NCI-H2227 (cell line): ENCODE data around the gene RHOF.
"Not testable (repeated sequence)": the region's sequence is repeated elsewhere in the genome, so short reads cannot be mapped to it uniquely, and the experiment has no call there.

Experiments
- DNase-seq: peaks from one replicate; lab custom pipeline; 2025; ENCODE audit not compliant: unreplicated experiment; lab: John Stamatoyannopoulos, UW

RHOF gene

DNA sequence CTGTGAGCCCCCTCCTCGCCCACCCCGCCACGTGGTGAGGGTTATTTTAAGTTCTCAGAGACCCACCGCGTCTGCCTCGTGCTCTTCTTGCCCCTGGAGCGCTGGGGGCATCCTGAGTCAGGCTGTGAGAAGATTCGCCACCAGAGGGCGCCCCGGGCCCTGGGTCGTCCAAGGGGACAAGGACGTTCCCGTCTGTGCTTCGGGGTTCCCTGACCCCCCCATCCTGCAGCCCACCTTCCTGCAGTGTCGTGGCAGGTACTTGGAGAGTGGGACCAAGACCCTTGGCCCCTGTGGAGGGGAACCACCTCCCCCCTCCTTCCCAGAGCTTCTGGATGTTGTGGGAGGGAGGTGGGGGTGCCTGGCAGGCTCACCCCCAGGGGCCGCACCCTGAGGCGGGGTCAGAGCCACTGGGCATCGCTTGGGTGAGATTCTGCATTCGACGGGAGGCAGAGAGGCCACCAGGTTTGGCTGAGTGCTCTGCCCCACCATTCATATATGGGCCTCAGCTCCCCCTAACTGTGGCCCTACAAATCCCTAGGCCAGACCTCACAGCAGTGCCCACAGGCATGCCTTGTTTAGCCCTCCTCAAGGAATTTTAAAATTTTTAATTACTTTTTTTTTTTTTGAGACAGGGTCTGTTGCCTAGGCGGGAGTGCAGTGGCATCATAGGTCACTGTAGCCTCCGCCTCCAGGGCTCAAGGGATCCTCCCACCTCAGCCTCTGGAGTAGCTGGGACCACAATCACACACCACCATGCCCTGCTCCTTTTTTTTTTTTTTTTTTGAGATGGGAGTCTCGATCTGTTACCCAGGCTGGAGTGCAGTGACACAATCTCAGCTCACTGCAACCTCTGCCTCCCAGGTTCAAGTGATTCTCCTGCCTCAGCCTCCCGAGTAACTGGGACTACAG lies 17.0 kb downstream of the RHOF start:
- DNase-seq = peak; percentile 68

DNA sequence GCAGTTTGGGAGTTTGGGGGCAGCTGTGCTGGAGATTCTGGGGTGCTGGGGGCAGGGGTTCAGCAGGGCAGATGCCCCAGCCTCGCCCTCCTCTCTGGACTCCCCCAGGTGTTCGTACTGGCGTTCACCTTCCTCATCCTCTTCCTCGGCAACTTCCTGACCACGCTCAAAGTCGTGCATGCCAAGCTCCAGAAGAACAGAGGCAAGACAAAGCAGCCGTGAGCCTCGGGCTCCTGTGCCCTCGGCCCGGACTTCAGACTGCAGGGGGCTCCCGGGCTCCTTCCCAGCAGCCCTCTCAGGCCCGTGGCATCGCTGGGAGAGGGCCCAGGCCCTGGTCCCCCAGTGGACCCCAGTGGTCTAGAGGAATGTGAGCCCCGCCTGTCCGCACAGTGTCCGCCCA lies 18.0 kb downstream of the RHOF start:
- DNase-seq = no peak

DNA sequence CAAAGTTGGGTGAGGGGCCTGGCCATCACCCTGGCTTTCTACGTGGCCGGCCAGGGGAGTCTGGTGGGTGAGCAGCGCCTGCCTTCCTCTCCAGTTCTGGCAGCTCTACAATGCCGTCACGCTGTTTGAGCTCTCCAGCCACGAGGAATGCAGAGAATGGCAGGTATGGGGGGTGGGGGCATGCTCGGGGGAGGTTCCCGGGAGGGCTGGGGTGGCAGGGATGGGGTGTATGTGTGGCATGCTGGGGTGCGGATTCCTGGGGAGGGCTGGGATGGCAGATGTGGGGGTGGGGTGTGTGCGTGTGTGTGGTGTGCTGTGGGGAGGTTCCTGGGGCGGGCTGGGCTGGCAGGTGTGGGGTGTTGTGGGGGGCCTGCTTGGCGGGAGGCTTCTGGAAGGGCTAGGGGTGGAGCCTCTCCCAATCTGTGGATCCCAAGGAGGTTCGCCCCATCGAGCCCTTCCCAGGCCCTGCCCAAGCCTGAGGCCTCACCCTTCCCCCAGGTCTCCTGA lies 18.5 kb downstream of the RHOF start:
- DNase-seq = no peak

DNA sequence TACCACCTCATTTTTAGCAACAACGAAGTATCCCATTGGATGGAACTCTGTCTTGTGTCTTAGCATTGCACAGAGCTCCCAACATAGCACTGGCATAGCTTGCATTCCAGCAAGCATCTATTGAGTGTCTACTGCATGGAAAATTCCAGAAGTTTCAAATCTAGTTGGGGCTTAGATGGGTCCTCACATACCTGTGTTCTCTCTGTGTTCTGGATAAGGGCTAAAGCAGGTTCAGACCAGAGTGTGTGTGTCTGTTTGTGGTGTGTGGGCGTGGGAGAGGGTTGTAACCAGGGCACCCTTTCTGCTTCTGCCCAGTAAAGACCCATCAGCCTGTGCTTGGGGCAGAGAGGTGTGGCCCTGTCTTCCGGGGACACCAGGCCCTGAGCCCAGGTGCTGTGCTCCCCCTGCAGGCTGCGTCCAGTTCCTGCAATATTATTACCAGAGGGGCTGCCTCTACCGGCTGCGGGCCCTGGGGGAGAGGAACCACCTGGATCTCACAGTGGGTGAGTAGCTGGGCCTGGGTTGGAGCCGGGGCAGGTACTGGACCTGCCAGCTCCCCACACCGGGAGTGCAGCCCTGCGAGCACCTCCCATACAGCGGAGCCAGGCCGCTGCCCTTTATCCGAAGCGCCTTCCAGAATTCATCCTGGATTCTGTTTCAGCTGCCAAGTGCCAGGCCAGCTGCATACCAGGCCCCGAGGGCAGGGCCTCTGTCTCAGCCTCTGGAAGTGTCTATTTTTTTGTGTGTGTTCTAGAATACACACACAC lies 20.3 kb downstream of the RHOF start:
- DNase-seq = peak; percentile 67

DNA sequence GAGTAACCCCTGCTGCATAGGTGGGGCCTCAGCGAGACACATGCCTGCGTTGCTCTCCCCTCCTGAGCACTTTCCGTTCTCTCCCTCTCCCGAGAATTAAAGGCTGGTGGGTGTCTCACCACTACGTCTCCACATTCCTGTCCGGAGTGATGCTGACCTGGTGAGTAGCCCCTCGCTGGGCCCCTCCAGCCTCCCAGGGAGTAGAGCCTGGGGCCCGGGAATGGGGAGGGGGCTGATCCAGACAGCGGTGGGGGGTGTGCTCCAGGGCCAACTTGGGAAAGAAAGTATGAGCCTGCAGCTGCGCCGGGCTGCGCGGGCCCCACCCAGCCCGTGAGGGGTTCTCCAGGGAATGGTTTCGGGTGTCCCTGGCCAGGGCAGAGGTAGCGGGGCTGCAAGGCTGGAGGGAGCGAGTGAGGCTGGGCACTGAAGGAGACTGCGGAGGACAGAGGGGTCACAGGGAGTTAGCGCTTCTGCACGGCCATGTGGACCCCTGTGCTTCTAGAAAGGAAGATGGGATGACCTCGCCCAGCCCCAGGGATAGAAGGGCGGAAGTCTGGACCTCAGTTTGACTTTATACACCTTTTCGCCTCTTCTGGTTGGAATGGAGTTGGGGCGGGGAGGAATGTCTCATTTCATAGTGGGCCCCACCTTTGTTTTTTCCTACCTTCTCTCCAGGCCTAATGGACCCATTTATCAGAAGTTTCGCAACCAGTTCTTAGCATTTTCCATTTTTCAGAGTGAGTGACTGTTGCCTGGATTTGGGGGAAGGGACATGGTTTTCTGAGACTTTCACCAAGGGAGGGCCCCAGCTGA lies 22.5 kb downstream of the RHOF start:
- no peak for DNase-seq

DNA sequence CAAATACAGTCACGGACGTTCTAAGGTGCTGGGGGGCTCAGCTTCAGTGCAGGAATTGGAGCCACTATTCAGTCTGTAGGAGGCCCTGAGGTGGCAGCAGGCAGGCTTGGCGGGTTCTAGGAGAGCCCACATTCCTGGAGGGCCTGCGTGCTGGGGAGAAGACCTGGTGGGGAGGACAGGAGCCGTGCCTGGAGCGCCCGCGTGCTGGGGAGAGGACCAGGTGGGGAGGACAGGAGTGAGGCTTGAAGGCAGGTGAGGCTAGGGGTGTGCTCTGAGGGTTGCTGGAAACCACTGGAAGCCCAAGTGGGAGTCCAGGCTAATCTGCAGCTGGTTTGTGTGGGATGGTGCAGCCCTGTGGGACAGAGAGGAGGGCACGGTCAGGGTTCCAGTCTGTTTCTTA lies 23.1 kb downstream of the RHOF start:
- DNase-seq = no peak

DNA sequence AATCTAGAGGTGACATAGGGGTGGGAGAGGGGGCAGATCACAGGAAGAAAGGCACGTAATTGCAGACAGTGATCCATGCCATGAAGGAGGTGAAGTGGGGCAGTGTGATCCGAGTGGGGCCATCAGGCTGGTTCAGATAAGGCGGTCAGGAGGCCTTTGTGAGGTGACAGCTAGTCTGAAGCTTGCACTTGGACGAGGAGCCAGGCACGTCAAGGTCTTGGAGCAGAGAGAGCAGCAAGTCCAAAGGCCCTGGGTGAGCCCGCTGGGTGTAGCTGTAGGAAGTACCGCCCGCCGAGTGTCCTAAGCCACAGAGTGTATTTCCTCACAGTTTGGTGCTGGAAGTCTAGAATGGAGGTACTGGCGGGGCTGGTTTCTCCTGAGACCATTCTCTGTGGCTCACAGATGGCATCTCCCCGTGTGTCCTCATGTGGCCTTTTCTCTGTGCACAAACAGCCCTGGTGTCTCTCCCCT lies 23.6 kb downstream of the RHOF start:
- DNase-seq = no peak

DNA sequence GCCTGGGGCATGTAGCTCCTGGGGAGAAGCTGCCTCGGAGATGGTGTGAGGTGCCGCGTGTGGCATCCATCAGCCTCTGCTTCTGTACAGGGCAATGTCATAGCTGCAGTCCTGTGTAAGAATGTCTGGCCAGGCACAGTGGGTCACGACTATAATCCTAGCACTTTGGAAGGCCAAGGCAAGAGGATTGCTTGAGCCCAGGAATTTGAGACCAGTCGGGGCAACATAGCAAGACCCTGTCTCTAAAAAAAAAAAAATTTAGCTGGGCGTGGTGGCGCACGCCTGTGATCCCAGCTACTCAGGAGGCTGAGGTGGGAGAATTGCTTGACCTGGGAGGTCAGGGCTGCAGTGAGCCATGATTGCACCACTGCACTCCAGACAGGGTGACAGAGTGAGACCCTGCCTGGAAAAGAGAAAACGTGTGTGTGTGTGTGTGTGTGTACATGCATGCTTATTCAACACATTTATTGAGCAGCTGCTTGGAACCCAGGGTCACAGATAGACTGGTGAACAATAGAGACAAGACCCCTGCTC lies 24.1 kb downstream of the RHOF start:
- no peak for DNase-seq

DNA sequence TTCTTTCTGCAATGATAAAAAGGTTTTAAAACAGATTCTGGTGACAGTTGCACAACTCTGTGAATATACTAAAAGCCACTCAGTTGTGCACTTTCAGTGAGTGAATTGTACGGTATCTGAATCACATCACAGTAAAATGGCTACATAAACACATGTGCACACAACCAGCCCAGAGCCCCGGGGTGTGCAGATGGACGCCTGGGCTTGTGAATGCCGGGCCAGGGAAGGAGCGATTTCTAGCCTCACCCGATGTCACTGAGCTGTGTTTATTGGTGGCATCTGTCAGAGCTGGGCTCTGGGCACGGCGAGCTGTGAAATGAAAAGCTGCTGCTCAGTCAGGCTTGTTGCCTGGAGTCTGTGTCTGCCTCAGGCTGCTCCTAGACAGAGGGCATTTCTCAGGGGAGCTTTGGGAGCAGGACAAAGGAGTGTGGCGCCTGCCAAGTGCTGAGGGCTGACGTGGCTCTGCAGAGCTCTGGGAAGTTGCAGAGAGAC lies 25.9 kb downstream of the RHOF start:
- no peak for DNase-seq

DNA sequence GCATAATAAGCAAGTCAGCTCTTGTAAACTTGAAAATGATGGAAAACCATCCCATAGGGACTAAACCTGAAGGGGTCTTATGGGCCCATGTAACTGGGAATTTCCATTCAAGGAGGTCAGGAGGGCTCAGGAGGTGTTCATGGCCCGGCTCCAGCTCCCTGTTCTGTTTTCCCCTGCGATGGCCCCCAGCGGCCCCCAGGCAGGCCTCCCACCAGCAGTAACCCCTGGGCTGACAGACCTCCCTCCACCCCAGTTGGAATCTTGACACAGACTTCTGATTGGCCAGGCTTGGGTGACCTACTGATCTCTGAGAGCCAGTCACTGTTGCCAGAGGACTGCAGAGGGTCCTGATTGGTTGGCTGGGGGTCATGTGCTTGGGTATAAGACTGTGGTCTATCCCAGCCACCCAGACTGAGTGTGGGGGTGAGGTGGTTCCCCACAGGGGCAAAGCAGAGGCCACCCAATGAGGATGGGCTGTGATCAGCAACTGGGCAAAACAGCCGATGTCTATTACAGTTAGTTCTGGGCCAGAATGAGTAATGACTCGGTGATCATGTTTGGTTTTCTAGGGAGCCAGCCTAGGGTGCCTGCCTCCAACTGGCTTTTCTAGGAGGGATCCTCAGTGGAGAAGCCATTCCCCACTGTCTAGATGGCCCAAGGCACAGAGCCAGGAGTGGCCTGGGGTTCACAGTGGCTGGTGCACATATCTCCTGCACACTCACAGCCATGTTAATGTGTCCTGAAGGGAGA lies 27.0 kb downstream of the RHOF start:
- no peak for DNase-seq

DNA sequence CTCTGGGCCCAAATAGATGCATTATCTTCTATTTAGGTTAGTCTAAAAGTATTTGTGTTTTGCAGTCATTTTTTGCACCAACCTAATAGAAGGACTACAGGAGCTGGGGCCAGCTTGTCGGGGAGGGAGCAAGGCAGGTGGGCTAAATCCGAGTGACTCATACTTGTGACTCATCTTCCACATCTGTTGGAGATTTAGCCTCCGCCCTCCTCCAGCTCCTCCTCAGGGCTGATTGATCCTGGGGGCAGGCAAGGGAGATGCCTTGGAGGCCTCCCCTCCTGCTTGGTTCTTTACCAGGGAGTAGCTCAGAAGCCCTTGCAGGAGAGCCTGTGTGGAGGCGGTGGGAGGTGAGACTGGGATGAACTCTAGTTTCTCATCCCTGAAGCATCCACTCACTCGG lies 27.9 kb downstream of the RHOF start:
- DNase-seq = no peak

DNA sequence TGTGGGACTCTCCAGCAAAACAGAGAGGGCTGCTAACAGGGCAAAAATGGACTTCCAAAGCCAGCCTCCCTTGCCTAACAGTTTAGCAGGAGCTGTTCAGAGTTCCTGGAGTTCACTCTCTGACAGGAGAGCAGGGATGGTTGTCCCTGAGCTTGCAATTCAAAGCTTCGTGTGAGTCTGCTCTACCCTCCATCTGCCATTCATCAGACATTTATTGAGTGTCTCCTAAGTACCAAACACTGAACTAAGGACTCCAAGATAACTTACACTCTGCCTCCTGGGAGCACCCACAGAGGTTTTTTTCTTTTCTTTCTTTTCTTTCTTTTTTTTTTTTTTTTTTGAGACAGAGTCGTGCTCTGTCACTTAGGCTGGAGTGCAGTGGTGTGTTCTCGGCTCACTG lies 28.7 kb downstream of the RHOF start:
- DNase-seq = no peak

DNA sequence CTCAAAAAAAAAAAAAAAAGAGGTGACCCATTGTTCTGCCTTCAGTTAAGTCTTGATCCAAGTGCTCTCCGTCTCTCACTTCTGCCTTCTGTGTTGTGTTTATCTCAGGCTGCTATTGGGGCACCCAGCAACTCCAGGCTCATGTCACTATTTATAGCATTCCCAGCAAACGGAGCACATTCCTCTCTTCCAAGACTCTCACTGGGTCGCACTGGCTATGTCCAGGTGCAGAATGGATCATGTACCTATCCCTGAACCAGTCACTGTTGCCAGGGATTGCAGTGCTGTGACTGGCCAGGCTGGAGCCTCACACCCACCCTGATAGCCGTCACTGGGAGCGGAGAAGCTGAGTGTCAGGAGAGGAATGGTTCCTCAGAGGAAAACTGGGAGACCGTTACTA lies 31.2 kb downstream of the RHOF start:
- DNase-seq = no peak

DNA sequence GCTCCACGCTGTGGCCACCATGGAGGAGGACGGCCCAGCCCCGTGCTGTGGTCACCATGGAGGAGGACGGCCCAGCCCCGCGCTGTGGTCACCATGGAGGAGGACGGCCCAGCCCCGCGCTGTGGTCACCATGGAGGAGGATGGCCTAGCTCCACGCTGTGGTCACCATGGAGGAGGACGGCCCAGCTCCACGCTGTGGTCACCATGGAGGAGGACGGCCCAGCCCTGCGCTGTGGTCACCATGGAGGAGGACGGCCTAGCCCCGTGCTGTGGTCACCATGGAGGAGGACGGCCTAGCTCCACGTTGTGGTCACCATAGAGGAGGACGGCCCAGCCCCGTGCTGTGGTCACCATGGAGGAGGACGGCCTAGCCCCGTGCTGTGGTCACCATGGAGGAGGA lies 35.0 kb downstream of the RHOF start:
- DNase-seq = not testable (repeated sequence)

DNA sequence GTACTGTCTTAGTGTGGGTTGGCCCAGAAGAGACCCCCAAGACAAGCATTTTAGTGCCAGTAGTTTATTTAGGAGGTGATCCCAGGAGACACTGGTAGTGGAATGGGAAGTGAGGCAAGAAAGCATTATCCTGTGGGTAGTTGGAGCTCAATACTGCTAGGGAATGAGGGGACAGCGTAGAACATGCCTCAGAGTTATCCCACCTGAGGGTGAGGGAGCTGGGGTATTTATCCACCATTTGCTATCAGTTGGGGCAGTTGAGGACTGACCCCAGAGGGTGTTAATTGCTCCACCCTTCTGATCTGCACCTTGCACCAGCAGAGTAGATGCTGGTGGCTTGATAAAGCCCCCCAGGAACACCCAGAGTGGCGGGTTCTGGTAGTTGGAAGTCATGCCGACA lies 37.9 kb downstream of the RHOF start:
- no peak for DNase-seq

DNA sequence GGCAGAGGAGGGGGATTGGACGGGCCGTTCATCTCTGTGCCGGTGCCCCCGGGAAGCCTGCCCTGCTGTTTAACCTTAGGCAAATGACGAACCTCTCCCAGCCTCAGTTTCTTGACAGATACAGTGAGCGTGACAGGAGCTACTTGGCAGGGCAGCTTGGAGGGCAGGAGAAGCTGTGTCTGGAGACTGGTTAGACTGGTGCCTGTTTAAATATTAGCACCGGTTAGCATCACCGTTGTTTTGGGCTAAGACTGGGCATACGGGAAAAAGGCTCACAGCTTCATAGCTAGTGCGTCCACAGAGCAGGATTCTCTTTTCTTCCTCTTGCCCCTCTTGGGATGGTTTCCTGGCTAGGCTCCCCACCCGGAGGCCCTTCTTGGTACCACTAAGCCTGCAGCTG lies 38.7 kb downstream of the RHOF start:
- DNase-seq = no peak

DNA sequence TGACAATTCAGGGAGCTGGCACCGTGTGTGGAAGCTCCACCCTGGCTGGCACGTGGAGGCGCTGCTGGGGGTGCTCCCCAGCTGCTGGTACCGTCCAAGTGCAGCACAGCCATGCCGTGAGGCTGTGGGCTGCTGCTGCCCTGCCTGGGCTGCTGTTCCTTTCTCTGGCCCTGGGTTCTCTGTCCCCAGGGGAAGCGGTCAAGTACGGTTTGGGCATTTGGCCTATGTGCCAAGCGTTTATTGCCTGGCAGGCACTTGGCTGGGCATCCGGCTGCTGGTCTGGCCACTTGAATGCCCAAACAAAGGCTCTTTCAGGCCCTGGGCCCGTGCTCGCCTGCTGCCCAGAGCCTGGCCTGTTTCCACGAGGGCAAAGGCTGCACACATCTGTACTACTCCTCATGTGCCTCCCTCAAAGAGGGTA lies 39.6 kb downstream of the RHOF start:
- DNase-seq = no peak

DNA sequence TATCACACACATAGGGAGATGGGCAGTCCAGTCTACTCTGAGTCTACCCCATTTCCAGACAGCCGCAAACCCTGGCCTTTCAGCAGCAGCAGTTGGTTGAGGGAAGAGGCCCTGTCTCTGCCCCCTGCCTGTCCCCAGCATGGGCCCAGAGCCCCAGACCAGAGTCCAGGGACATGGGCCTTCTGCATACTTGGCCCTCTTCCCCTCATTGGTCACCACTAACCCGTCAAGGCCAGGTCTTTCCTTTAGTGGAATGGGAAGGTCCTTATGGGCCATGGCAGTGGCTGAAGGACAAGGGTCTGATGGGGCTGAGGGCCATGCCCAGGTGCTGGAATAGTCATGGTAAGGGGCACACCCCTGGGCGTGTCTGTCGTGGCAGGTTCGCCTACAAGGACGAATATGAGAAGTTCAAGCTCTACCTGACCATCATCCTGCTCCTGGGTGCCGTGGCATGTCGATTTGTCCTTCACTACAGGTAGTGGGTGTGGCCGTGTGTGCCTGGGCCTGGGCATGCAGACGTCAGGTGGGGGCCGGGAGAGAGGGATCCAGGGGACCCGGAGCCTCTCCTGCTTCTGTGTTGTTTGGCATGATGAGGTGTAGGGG lies 41.6 kb downstream of the RHOF start:
- no peak for DNase-seq

DNA sequence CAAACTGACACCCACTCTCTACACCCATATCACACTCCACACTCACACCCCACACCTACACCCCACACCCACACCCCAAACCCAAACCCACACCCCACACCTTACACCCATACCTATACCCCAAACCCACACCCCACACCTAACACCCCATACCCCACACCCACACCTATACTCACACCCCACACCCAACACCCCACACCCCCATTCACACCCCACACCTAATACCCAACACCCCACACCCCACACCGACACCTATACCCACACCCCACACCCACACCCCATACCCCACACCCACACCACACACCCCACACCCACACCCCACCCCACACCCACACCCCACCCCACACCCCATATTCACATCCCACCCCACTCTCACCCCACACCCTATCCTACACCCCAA lies 42.5 kb downstream of the RHOF start:
- no peak for DNase-seq

DNA sequence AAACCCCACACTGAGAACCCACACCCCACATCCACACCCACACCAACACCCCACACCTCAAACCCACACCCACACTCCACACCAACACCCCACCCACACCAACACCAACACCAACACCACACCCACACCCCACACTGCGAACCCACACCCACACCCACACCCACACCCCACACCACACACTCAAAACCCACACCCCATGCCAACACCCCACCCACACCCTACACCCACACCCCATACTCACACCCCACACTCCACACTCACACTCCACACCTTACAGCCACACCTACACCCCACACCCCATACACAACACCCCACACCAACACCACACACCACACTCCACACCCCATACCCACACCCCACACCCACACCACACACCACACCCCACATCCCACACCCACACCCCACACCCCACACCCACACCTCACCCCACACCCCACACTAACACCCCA lies 43.0 kb downstream of the RHOF start:
- DNase-seq = no peak
